Activated T-cell treated with anti-CD3 and anti-CD28 coated beads for 1 hour (primary cell): ENCODE data around the gene ARL6IP6.

ENCODE experiments used
- DNase-seq: peaks from one replicate; pipeline ENCODE4 v3.0.0-alpha.2; 2020; ENCODE audit warnings: low read depth

ARL6IP6 gene

GRCh38 chr2:152718076-152718908 is at the start of gene ARL6IP6:
Gene ARL6IP6, plus strand, starts transcription at chr2:152718620. Its CDS starts 5 bp downstream, at chr2:152718625.
- DNase-seq, result peak; percentile 90

- no peak for DNase-seq
These were observed 44.1 kb upstream of the ARL6IP6 start for GRCh38 chr2:152674334-152674733.

- DNase-seq, result no peak
These were observed 42.0 kb upstream of the ARL6IP6 start for GRCh38 chr2:152676461-152676860.

GRCh38 chr2:152678808-152679207 is 39.6 kb upstream of the ARL6IP6 start:
- DNase-seq, result no peak

- DNase-seq, result no peak
These were observed 35.8 kb upstream of the ARL6IP6 start for GRCh38 chr2:152682663-152683062.

- no peak for DNase-seq
These were observed 35.0 kb upstream of the ARL6IP6 start for GRCh38 chr2:152683400-152683799.

- no peak for DNase-seq
These were observed 32.1 kb upstream of the ARL6IP6 start for GRCh38 chr2:152686321-152686720.

GRCh38 chr2:152693033-152693432 is 25.4 kb upstream of the ARL6IP6 start:
- no peak for DNase-seq

GRCh38 chr2:152694161-152694661 is 24.2 kb upstream of the ARL6IP6 start:
- DNase-seq, result no peak

GRCh38 chr2:152695763-152696162 is 22.7 kb upstream of the ARL6IP6 start:
- no peak for DNase-seq

- no peak for DNase-seq
These were observed 21.9 kb upstream of the ARL6IP6 start for GRCh38 chr2:152696476-152696875.

GRCh38 chr2:152701198-152701597 is 17.2 kb upstream of the ARL6IP6 start:
- DNase-seq, result no peak

GRCh38 chr2:152706477-152707021 is 11.9 kb upstream of the ARL6IP6 start:
- DNase-seq, result no peak

GRCh38 chr2:152708742-152709141 is 9.7 kb upstream of the ARL6IP6 start:
- DNase-seq, result no peak

- no peak for DNase-seq
These were observed 7.7 kb upstream of the ARL6IP6 start for GRCh38 chr2:152710713-152711112.

- no peak for DNase-seq
These were observed 3.3 kb upstream of the ARL6IP6 start for GRCh38 chr2:152715112-152715511.

- no peak for DNase-seq
These were observed 2.5 kb upstream of the ARL6IP6 start for GRCh38 chr2:152715854-152716428.

- peak; percentile 22 for DNase-seq
These were observed 1.6 kb upstream of the ARL6IP6 start for GRCh38 chr2:152716805-152717227.

GRCh38 chr2:152717228-152718075 is 968 bp upstream of the ARL6IP6 start, which contains the start of gene PRPF40A:
Gene PRPF40A, minus strand, starts transcription at chr2:152717461. Its CDS starts 22 bp downstream, at chr2:152717439.
- DNase-seq, result peak; percentile 98

GRCh38 chr2:152718909-152719645 is 657 bp downstream of the ARL6IP6 start:
- no peak for DNase-seq

- no peak for DNase-seq
These were observed 2.4 kb downstream of the ARL6IP6 start for GRCh38 chr2:152720794-152721193.
